BJ (cell line): ENCODE data around the gene ANKUB1. TPM values are rescaled to one million over a fixed set of nuclear protein-coding genes. Genes with fewer than 3 reads are reported as not detected.

Experiments
- CTCF ChIA-PET: fragments of 350-600 bp; formaldehyde crosslinking; extraction: SDS; loops from one replicate; lab custom pipeline; 2021; ENCODE audit warnings: antibody characterized with exemption, inconsistent platforms; lab: Yijun Ruan, JAX
- POLR2A ChIA-PET: fragments of 300-600 bp; sonication (Branson Sonifier 250); formaldehyde crosslinking; extraction: SDS; loops from one replicate; lab custom pipeline; 2021; ENCODE audit warnings: antibody characterized with exemption; lab: Charles Lee
- DNase-seq: peaks from one replicate; pipeline ENCODE4 v3.0.0-alpha.2; 2011; ENCODE audit warnings: low read depth
- H3K27me3 ChIP-seq: 2 replicates; pipeline ENCODE4 v1.6.0; 2011; ENCODE audit warnings: low read length; ENCODE audit not compliant: control insufficient read depth, insufficient read depth
- H3K36me3 ChIP-seq: 2 replicates; pipeline ENCODE4 v1.5.1; 2011; ENCODE audit warnings: low read length; ENCODE audit not compliant: control insufficient read depth, insufficient read depth
- H3K4me3 ChIP-seq: 2 replicates; pipeline ENCODE4 v1.5.1; 2011; ENCODE audit warnings: low read depth, mild to moderate bottlenecking, control low read depth, low read length
- polyA plus RNA-seq: library from polyadenylated mRNA; depleted of rRNA; stranded (reverse); fragments of >200 nt; gene quantifications from 2 replicates; pipeline ENCODE4 v1.2.3, GENCODE V29; 2011
- TF ChIP-seq, protein P1 (sequence below): IDR thresholded peaks from 2 replicates; pipeline ENCODE4 v1.5.1; 2011; ENCODE audit warnings: low read depth, mild to moderate bottlenecking, control low read depth, inconsistent platforms, low read length, moderate library complexity; ENCODE audit not compliant: insufficient read depth

ANKUB1 gene
- polyA plus RNA-seq, 1 experiment = not detected

DNA sequence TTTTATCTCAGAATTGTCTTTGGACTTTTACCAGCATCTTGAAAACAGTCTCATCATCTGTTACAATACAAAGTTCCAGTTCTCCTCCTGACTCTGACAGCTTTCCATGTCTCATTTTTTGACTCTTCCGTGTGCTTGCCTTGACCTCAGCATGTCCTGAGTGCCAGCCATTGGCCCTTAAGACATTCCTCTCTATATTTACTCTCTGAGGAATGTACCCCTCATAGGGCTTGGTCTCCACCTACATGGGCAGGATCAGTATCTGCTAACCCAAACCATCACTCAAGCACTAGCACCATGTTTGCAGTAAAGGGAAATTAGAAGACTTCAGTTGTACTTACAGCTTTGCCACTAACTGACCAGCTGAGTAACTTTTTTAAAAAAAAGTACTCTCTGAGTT is 16.2 kb downstream of the ANKUB1 start:
- no peak for DNase-seq
- POLR2A ChIA-PET = interaction anchor here (0.6 kb wide), 1 partner anchor 195 kb away, joined by 3 read pairs; no protein-coding TSS in a partner anchor

GRCh38 chr3:149772861-149773260 is 19.5 kb downstream of the ANKUB1 start:
- ChIA-PET POLR2A (no interaction called here), CTCF (interaction anchor here (0.5 to 12.0 kb wide), 21 partner anchors 7 to 279 kb away, joined by 3 to 167 read pairs (median 6); partner anchors contain the start of gene ANKUB1)
- Histone ChIP-seq H3K36me3 (no peaks in the 10 kb centered on the region), H3K4me3 (no peak overlapping the region), H3K27me3 (no peaks in the 10 kb centered on the region)
- TF ChIP-seq, protein P1, sequence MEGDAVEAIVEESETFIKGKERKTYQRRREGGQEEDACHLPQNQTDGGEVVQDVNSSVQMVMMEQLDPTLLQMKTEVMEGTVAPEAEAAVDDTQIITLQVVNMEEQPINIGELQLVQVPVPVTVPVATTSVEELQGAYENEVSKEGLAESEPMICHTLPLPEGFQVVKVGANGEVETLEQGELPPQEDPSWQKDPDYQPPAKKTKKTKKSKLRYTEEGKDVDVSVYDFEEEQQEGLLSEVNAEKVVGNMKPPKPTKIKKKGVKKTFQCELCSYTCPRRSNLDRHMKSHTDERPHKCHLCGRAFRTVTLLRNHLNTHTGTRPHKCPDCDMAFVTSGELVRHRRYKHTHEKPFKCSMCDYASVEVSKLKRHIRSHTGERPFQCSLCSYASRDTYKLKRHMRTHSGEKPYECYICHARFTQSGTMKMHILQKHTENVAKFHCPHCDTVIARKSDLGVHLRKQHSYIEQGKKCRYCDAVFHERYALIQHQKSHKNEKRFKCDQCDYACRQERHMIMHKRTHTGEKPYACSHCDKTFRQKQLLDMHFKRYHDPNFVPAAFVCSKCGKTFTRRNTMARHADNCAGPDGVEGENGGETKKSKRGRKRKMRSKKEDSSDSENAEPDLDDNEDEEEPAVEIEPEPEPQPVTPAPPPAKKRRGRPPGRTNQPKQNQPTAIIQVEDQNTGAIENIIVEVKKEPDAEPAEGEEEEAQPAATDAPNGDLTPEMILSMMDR = no peak
- DNase-seq = no peak

More for the DNA sequence above, 16.2 kb downstream of the ANKUB1 start:
- CTCF ChIA-PET = interaction anchor here (1.1 to 4.6 kb wide), 4 partner anchors 10 to 59 kb away, joined by 3 to 25 read pairs (median 14); no protein-coding TSS in a partner anchor
- Histone ChIP-seq H3K27me3 (no peaks in the 10 kb centered on the region), H3K36me3 (no peaks in the 10 kb centered on the region), H3K4me3 (no peak overlapping the region)
- TF ChIP-seq, protein P1 = no peak

GRCh38 chr3:149771652-149772271 is 20.6 kb downstream of the ANKUB1 start:
- DNase-seq = no peak

GRCh38 chr3:149770246-149770645 is 22.1 kb downstream of the ANKUB1 start:
- Histone ChIP-seq H3K36me3 (no peaks in the 10 kb centered on the region), H3K4me3 (no peak overlapping the region), H3K27me3 (no peaks in the 10 kb centered on the region)
- ChIA-PET CTCF (interaction anchor here (0.9 to 12.0 kb wide), 15 partner anchors 8 to 420 kb away, joined by 3 to 167 read pairs (median 8); partner anchors contain the start of genes ANKUB1 and RNF13), POLR2A (no interaction called here)
- no peak for DNase-seq
- TF ChIP-seq, protein P1 = no peak

More at GRCh38 chr3:149771652-149772271, 20.6 kb downstream of the ANKUB1 start:
- Histone ChIP-seq H3K4me3 (no peak overlapping the region), H3K27me3 (no peaks in the 10 kb centered on the region), H3K36me3 (no peaks in the 10 kb centered on the region)
- TF ChIP-seq, protein P1 = peak; percentile 81
- ChIA-PET POLR2A (no interaction called here), CTCF (interaction anchor here (0.6 to 12.0 kb wide), 44 partner anchors 8 to 422 kb away, joined by 3 to 167 read pairs (median 4); partner anchors contain the start of genes ANKUB1, COMMD2 and RNF13)

GRCh38 chr3:149768704-149769103 is 23.6 kb downstream of the ANKUB1 start:
- no peak for DNase-seq
- no peaks in the 10 kb centered on the region for H3K27me3 ChIP-seq
- CTCF ChIA-PET = interaction anchor here (1.3 to 12.0 kb wide), 3 partner anchors 14 to 648 kb away, joined by 3 to 167 read pairs (median 7); no protein-coding TSS in a partner anchor
- POLR2A ChIA-PET = no interaction called here
- no peaks in the 10 kb centered on the region for H3K36me3 ChIP-seq
- TF ChIP-seq, protein P1 = no peak
- no peak overlapping the region for H3K4me3 ChIP-seq
